T47D (cell line): Measurements from ENCODE around the gene PHACTR1.
"Not testable (repeated sequence)": the region's sequence is repeated elsewhere in the genome, so short reads cannot be mapped to it uniquely, and the experiment has no call there.

Source experiments
- DNase-seq, 2 experiments: peaks; one replicate each; pipeline versions ENCODE4 v3.0.0 to v3.0.0-alpha.2; 2011 to 2012; ENCODE audit warnings: low read depth in 1 of 2, low spot score in 1 of 2
- JUND ChIP-seq: IDR thresholded peaks from 2 replicates; pipeline ENCODE4 v1.6.1; 2012; ENCODE audit warnings: low read depth
- in situ Hi-C: cut with HindIII; loops from 2 replicates; pipeline ENCODE4 v1.10.0; 2016; ENCODE audit warnings: low sequenced_read_pairs, low pct_unique_long_range_greater_than_20kb

The PHACTR1 gene

GRCh38 chr6:12718015-12718414, 1.4 kb downstream of the PHACTR1 start:
- in situ Hi-C loops: no loop called here
- TF ChIP-seq JUND: peak; percentile 41; the same call in 1 of the 2 replicates
- peak in 1 of 2 experiments; percentile 92 for DNase-seq

GRCh38 chr6:12719017-12719416, 2.5 kb downstream of the PHACTR1 start:
- peak; percentile 70; the same call in 1 of the 2 replicates for TF ChIP-seq JUND
- DNase-seq: peak in 1 of 2 experiments; percentile 97
- in situ Hi-C loops: no loop called here

- no peak for TF ChIP-seq JUND
- peak in 1 of 2 experiments; percentile 52 for DNase-seq
- in situ Hi-C loops: no loop called here
Measured at GRCh38 chr6:12720310-12720709, 3.7 kb downstream of the PHACTR1 start.

- no peak for DNase-seq
- in situ Hi-C loops: no loop called here
- no peak for TF ChIP-seq JUND
Measured at GRCh38 chr6:12725263-12725662, 8.7 kb downstream of the PHACTR1 start.

- no peak for TF ChIP-seq JUND
- DNase-seq: no peak
- in situ Hi-C loops: no loop called here
Measured at GRCh38 chr6:12729467-12729866, 12.9 kb downstream of the PHACTR1 start.

GRCh38 chr6:12730809-12731208, 14.2 kb downstream of the PHACTR1 start:
- DNase-seq, in situ Hi-C loops: not testable (repeated sequence)

- in situ Hi-C loops: no loop called here
- no peak for TF ChIP-seq JUND
- DNase-seq: no peak
Measured at GRCh38 chr6:12733876-12734275, 17.3 kb downstream of the PHACTR1 start.

GRCh38 chr6:12735786-12736185, 19.2 kb downstream of the PHACTR1 start:
- in situ Hi-C loops: no loop called here
- no peak for DNase-seq
- no peak for TF ChIP-seq JUND

GRCh38 chr6:12748411-12748810, 31.8 kb downstream of the PHACTR1 start:
- no peak for DNase-seq
- no peak for TF ChIP-seq JUND
- in situ Hi-C loops: no loop called here

- no peak for TF ChIP-seq JUND
- DNase-seq: no peak
- in situ Hi-C loops: no loop called here
Measured at GRCh38 chr6:12748815-12749521, 32.4 kb downstream of the PHACTR1 start.

GRCh38 chr6:12749531-12750379, 33.2 kb downstream of the PHACTR1 start:
- DNase-seq: no peak
- no peak for TF ChIP-seq JUND
- in situ Hi-C loops: no loop called here

GRCh38 chr6:12750416-12750815, 33.8 kb downstream of the PHACTR1 start:
- DNase-seq: no peak
- in situ Hi-C loops: no loop called here
- no peak for TF ChIP-seq JUND

- DNase-seq: peak; percentile 83 to 88
- TF ChIP-seq JUND: no peak
- in situ Hi-C loops: no loop called here
Measured at GRCh38 chr6:12751694-12752325, 35.2 kb downstream of the PHACTR1 start.
